NCI-H1417 (cell line): ENCODE measurements around the gene PARP8.
"Not testable (repeated sequence)": the region's sequence is repeated elsewhere in the genome, so short reads cannot be mapped to it uniquely, and the experiment has no call there.

Experiments
- DNase-seq, 3 experiments: peaks; one replicate each; lab custom pipeline; 2025; lab: John Stamatoyannopoulos, UW

Gene PARP8, protein sequence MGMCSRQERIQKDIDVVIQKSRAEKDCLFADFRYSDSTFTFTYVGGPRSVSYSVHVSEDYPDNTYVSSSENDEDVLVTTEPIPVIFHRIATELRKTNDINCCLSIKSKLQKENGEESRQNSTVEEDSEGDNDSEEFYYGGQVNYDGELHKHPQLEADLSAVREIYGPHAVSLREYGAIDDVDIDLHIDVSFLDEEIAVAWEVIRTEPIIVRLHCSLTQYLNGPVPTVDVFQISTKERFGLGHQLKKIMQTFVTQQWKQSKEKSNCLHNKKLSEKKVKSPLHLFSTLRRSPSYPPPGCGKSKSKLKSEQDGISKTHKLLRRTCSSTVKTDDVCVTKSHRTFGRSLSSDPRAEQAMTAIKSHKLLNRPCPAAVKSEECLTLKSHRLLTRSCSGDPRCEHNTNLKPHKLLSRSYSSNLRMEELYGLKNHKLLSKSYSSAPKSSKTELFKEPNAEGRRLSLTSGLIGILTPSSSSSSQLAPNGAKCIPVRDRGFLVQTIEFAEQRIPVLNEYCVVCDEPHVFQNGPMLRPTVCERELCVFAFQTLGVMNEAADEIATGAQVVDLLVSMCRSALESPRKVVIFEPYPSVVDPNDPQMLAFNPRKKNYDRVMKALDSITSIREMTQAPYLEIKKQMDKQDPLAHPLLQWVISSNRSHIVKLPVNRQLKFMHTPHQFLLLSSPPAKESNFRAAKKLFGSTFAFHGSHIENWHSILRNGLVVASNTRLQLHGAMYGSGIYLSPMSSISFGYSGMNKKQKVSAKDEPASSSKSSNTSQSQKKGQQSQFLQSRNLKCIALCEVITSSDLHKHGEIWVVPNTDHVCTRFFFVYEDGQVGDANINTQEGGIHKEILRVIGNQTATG

DNA sequence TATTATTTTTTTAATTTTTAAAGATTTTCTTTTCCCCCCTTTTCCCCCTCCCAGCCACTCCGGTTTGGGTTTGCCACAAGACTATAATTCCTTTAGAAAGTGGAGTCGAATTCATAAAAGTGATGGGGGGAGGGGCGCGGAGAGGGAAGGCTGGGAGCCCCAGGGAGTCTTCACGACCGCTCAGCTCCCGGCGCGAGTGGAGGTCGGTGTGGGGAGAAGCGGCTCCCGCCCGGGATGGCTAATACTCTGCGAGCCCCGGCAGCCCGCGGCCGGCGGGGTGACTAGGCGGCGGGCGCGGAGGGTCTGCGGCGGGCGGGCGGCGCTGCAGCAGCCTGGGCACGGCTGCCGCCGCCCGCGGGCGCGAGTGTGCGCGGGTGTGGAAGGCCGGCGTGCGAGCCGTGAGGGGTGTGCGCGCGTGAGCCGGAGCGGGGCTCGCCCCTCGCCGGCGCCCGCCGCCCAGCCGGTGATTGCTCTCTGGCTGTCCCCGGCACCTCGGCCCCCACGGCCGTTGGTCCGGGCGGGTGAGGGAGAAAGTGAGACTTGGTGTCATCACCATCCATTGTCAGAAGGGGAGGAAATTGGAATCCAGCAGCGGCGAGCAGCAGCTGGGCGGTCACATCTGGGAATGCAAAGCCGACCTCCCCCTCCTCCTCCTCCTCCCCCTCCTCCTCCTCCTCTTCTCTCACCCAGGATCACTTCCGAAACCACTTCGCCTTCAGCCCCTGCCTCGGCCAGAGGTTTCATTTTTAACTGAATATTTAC is at the start of gene PARP8:
TSS of gene PARP8 (plus strand) at position 377 of the 762 bp plus-strand sequence. CDS start 459 bp downstream, outside the sequence.
- peak; percentile 61 to 76 (median 63) for DNase-seq

DNA sequence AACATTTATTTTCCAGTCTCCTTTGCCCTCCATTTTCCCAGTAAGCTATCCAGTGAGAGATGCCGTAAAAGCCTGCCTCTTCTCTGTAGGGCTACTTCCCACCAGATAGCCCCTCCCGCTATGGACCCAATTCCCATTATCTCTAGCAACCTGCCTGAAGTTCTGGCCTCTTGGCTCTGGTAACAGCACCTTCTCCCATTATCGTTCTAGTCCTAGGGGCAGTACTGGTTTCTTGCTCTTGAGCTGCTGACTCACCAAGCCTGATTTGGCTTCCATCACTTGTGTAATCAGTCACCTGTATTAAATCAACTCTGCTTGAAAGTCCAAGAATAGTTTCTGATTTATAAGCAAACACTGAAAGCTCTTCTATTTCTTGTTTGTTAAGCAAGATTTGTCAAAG is 42.8 kb upstream of the PARP8 start:
- peak in 1 of 3 experiments; percentile 40 for DNase-seq

- DNase-seq, result not testable (repeated sequence)
Measured at GRCh38 chr5:50634866-50635265, 31.6 kb upstream of the PARP8 start.

DNA sequence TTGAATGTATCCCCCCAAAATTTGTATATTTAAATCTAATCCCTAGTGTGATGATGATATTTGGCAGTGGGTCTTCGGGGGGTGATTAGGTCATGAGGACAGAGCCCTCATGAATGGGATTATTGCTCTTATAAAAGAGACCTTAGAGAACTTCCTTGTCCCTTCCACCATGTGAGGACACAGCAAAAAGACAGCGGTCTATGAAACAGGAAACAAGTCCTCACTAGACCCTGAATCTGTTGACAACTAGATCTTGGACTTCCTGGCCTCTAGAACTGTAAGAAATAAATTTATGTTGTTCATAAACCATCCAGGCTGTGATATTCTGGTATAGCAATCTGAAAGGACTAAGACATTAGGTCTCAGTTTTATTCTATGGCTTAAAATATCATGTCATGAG is 28.9 kb upstream of the PARP8 start:
- DNase-seq, result not testable (repeated sequence)

DNA sequence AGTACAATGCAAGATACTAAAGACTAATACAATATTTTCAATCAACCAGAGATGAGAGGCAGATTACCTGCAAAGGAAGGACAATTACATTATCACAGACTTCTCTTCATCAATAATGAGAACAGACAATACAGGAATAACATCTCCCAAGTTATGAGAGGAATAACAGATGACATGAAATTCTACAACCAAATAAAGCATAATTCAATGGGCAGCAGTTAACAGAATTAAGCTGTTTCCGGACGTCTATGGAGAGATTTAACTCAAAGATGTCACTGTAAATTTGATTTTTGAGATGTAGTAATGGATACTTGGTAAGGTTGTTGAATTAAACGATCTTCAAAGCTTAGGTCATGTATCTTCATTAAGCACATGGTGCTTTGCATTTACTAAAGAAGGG is 19.8 kb upstream of the PARP8 start:
- DNase-seq, result no peak

DNA sequence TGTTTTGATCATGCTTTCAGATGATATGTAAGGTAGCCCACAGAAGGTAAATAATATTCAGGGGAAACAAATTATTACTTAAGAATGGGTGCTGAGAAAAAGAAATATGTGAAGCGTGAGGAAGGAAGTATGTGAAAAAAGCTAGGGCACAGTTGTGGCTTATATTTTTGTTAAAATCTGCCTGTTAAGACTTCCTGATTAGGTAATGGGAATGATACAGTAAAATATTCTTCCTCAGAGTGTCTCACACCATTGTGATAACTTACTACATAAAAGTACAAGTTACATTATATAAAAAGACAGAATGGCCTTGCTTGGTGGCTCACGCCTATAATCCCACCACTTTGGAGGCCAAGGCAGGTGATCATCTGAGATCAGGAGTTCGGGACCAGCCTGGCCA is 18.7 kb upstream of the PARP8 start:
- DNase-seq, result no peak

DNA sequence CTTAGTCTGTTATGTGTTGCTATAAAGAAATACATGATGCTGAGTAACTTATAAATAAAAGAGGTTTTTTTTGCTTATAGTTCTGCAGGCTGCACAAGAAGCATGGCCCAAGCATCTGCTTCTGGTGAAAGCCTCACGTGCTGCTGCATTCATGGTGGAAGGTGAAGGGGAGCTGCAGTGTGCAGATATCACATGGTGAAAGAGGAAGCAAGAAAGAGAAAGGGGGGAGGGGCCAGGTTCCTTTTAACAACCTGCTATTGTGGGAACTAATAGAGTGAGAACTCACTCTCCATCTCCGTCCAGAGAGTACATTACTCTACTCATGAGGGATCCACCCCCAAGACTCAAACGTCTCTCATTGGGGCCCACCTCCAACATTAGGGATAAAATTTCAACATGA is 12.5 kb upstream of the PARP8 start:
- no peak for DNase-seq

GRCh38 chr5:50655067-50655809 is 11.2 kb upstream of the PARP8 start:
- DNase-seq, result no peak

DNA sequence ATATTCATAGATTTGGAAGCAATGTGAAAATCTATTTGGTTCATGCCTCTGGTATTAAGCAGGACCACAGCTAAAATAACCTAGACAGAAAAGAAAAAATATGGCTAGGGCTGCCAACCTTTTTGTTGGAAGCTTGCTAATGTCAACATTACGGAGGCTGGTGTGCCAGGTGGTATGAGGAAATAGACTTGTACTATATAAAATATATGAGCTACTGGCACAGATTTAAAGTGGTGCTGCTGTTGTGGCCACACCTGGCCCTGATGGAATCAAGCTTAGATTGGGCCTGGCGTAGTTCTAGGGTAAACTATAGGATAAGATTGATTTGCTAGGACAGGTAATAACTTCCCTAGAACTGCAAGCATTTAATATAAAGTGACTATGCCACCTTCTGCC is 10.6 kb upstream of the PARP8 start:
- DNase-seq, result peak in 1 of 3 experiments; percentile 3

- no peak for DNase-seq
Measured at GRCh38 chr5:50657044-50657443, 9.4 kb upstream of the PARP8 start.

GRCh38 chr5:50658246-50658645 is 8.2 kb upstream of the PARP8 start:
- DNase-seq, result peak in 1 of 3 experiments; percentile 41

- DNase-seq, result no peak
Measured at GRCh38 chr5:50663636-50664035, 2.8 kb upstream of the PARP8 start.

DNA sequence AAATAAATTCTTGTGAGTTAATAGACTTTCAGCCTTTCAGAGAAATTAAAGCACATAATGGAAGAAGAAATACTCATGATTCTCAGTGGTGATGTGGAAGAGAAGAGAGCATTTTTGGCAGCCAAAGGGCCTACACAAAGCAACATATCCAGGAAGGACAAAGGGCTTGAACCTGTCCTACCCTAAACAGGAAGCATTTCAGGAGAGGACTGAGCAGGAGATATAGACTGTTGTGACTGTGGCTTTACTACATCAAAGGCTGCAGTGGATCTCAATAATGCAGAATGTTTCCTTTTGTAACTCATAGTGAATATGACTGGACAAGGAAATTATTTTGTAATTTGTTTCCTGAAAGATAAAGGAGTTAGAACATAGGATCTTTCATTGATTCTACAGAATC is 1.3 kb upstream of the PARP8 start:
- DNase-seq, result no peak

DNA sequence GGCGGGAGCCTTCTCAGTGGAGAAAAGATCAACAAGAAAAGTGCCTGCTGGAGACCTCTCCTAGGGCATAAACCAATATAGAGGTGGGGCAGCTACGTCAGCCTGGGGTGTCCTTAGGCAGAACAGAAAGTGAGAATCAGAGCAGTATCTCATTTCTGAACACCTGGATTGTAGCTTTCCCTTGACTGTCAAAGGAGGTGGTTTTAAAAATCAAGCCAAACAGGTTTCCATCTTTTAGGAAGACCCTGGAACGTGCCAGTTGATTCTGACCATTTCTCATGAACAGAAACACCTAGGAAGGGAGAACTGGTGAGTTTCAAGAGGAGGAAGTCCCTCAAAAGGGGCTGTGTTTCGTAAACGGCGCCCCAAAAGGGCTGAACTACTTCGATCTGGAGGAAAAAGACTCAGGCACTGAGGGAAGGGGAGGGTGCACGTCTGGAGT is 655 bp upstream of the PARP8 start:
- DNase-seq, result peak in 1 of 3 experiments; percentile 61

- peak; percentile 65 to 79 (median 77) for DNase-seq
Measured at GRCh38 chr5:50667023-50667652, 701 bp downstream of the PARP8 start.

GRCh38 chr5:50667653-50668595 is 1.5 kb downstream of the PARP8 start:
- peak; percentile 75 to 79 (median 77) for DNase-seq

- peak in 1 of 3 experiments; percentile 34 for DNase-seq
Measured at GRCh38 chr5:50668636-50669035, 2.2 kb downstream of the PARP8 start.

DNA sequence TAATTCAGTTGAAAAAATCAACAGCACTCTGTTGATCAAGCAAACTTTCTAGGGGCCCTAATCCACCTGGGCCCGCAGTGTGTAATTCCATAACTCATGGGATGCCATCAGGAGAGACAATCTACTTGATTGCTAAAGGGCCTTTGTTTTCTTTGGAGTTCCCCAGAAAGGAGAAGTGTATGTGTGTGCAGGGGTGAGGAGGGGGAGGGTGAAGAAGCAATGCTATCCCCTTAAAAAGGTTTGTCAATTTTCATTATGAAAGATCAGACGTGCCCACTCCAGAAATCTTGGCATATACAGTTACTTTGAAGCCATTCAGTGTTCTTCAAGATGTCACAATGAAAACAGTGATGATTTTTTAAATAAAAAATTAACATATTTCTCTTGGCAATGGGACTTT is 6.2 kb downstream of the PARP8 start:
- DNase-seq, result no peak

DNA sequence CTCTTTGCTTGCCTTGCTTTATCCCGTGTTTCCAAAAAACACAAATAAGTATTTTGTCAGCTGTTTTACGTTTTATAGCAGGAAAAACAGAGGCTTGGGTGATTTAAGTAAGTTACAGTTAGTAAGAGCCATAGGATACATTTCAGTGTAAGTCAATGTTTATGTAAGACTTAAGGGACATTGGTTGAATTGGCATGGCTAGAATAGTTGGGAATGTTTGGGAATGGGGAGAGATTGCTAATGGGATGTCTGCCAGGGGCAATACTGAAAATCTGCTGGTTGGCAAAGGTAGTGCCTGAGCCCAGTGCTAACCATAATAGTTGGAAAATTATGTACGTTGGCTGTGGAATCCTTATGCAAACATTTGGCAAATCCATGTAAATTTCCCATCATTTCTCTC is 7.0 kb downstream of the PARP8 start:
- not testable (repeated sequence) for DNase-seq

DNA sequence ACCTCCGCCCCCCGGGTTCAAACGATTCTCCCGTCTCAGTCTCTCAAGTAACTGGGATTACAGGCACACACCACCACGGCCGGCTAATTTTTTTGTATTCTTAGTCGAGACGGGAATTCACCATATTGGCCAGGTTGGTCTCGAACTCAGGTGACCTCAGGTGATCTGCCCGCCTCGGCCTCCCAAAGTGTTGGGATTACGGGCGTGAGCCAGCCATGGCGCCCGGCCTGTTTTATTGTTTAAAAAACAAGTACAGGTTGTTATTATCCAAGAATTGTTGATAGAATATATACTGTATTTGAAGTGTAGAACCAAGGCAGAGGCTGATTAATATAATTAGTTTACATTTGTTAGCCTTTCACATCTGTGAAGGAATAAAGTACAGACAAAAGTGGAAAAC is 8.9 kb downstream of the PARP8 start:
- no peak for DNase-seq
